B cell (primary cell): ENCODE results near the gene THOP1. TPM values are rescaled to one million over a fixed set of nuclear protein-coding genes. Genes with fewer than 3 reads are reported as not detected.
A peak's percentile ranks its signal among the peaks of the same experiment; 100 is the strongest.

Experiments used
- ATAC-seq: fragments of 200-7000 bp; cut with Tn5 transposase; one replicate; pipeline ENCODE4 v1.10.0; 2021; ENCODE audit warnings: low read depth, mild to moderate bottlenecking, moderate number of reproducible peaks, moderate library complexity
- CTCF ChIA-PET: fragments of 350-600 bp; sonication (Branson Sonifier 250); formaldehyde crosslinking; loops from one replicate; lab custom pipeline; 2021; ENCODE audit warnings: antibody characterized with exemption, inconsistent platforms; lab: Charles Lee
- POLR2A ChIA-PET: fragments of 350-600 bp; sonication (Branson Sonifier 250); formaldehyde crosslinking; loops from one replicate; lab custom pipeline; 2021; ENCODE audit warnings: antibody characterized with exemption; lab: Charles Lee
- DNase-seq: peaks from one replicate; pipeline ENCODE4 v3.0.0; 2013
- H2AFZ ChIP-seq: 2 replicates; pipeline ENCODE4 v1.6.1; 2012; ENCODE audit warnings: mild to moderate bottlenecking, low read depth, low read length; ENCODE audit not compliant: insufficient read depth, poor library complexity, severe bottlenecking
- H3K27ac ChIP-seq, 2 donors: 1 replicate in 1 of 2; 2 replicates in 1 of 2; pipeline ENCODE4 v1.5.1; 2012 to 2013; ENCODE audit warnings: low read length in 2 of 2, mild to moderate bottlenecking in 2 of 2, moderate library complexity in 1 of 2
- H3K27me3 ChIP-seq, 4 experiments: fragments of 200-600 bp in 1 of 4; sonication (generic) in 1 of 4; replicated peaks in 1 of 4; 1 replicate in 2 of 4; 2 replicates in 2 of 4; pipeline versions ENCODE4 v1.6.1 to v1.7.0; 2013 to 2016; ENCODE audit warnings: low read length in 3 of 4, mild to moderate bottlenecking in 2 of 4, mixed read lengths in 1 of 4, moderate library complexity in 1 of 4; ENCODE audit not compliant: insufficient read depth in 4 of 4, control insufficient read depth in 3 of 4; ENCODE audit errors: control extremely low read depth in 1 of 4
- H3K36me3 ChIP-seq, 2 experiments: replicated peaks in 1 of 2; 1 replicate in 1 of 2; 2 replicates in 1 of 2; pipeline versions ENCODE4 v1.6.1 to v1.7.1; 2013; ENCODE audit warnings: low read length in 1 of 2; ENCODE audit not compliant: insufficient read depth in 2 of 2, control insufficient read depth in 1 of 2; ENCODE audit errors: control extremely low read depth in 1 of 2, extremely low read depth in 1 of 2
- H3K4me1 ChIP-seq, 2 donors: fragments of 200-600 bp in 1 of 2; sonication (generic) in 1 of 2; 1 replicate in 1 of 2; 2 replicates in 1 of 2; pipeline versions ENCODE4 v1.5.1 to v1.6.1; 2013 to 2017; ENCODE audit warnings: low read length in 2 of 2; ENCODE audit not compliant: control insufficient read depth in 2 of 2, insufficient read depth in 2 of 2
- H3K4me2 ChIP-seq: replicated peaks from 2 replicates; pipeline ENCODE3; 2012; ENCODE audit warnings: mild to moderate bottlenecking, low read depth, low read length; ENCODE audit not compliant: poor library complexity, severe bottlenecking
- H3K4me3 ChIP-seq, 5 experiments: fragments of 200-600 bp in 1 of 5; sonication (generic) in 1 of 5; 1 replicate in 3 of 5; 2 replicates in 2 of 5; pipeline versions ENCODE4 v1.5.1 to v1.7.0; 2011 to 2016; ENCODE audit warnings: low read length in 4 of 5, mild to moderate bottlenecking in 4 of 5, low read depth in 2 of 5, control low read depth in 1 of 5, moderate library complexity in 1 of 5; ENCODE audit not compliant: insufficient read depth in 1 of 5; ENCODE audit errors: control extremely low read depth in 1 of 5, extremely low read depth in 1 of 5
- H3K79me2 ChIP-seq: fragments of 200-600 bp; sonication (generic); one replicate; pipeline ENCODE4 v1.6.0; 2016; ENCODE audit warnings: low read length; ENCODE audit not compliant: control insufficient read depth, insufficient read depth
- H3K9ac ChIP-seq: fragments of 200-600 bp; sonication (generic); 2 replicates; pipeline ENCODE4 v1.6.1; 2017; ENCODE audit warnings: mild to moderate bottlenecking, low read length, moderate library complexity
- H3K9me3 ChIP-seq, 3 donors: one replicate each; pipeline versions ENCODE4 v1.6.1 to v1.7.1; 2013; ENCODE audit warnings: low read length in 2 of 3; ENCODE audit not compliant: control insufficient read depth in 2 of 3, insufficient read depth in 1 of 3; ENCODE audit errors: control extremely low read depth in 1 of 3
- H4K20me1 ChIP-seq: 2 replicates; pipeline ENCODE4 v1.6.0; 2012; ENCODE audit warnings: mild to moderate bottlenecking, low read length; ENCODE audit not compliant: insufficient read depth, control insufficient read depth, poor library complexity, severe bottlenecking
- H3K27ac Mint-ChIP-seq: one replicate; pipeline ENCODE4 v1.8.0; 2021; ENCODE audit warnings: mixed read lengths
- H3K27me3 Mint-ChIP-seq: one replicate; pipeline ENCODE4 v1.8.0; 2021; ENCODE audit warnings: mixed read lengths
- H3K4me1 Mint-ChIP-seq: one replicate; pipeline ENCODE4 v1.8.0; 2021; ENCODE audit warnings: mixed read lengths
- H3K4me3 Mint-ChIP-seq: one replicate; pipeline ENCODE4 v1.8.0; 2021; ENCODE audit warnings: mixed read lengths
- H3K9me3 Mint-ChIP-seq: one replicate; pipeline ENCODE4 v1.8.0; 2022; ENCODE audit warnings: mixed read lengths; ENCODE audit not compliant: insufficient read depth
- CTCF ChIP-seq: fragments of 200-600 bp; IDR thresholded peaks from one replicate; pipeline ENCODE4 v1.8.0; 2022; ENCODE audit warnings: antibody characterized with exemption, mild to moderate bottlenecking
- EZH2 ChIP-seq: IDR thresholded peaks from 2 replicates; pipeline ENCODE4 v1.6.1; 2012; ENCODE audit warnings: borderline replicate concordance, low read depth, mild to moderate bottlenecking, moderate library complexity, low read length; ENCODE audit not compliant: insufficient read depth, poor library complexity, severe bottlenecking
- WGBS: methylation state at CpG from one replicate; pipeline ENCODE4 v1.1.5; 2013; ENCODE audit warnings: missing lambda C conversion rate; ENCODE audit not compliant: insufficient coverage; 5-methylcytosine and 5-hydroxymethylcytosine counted together
- intact Hi-C: fragments of 100-400 bp; cut with micrococcal nuclease; formaldehyde crosslinking; loops from one replicate; pipeline ENCODE4 v1.10.0; 2022
- polyA plus RNA-seq: library from polyadenylated mRNA; depleted of rRNA; stranded (reverse); fragments of >200 nt; gene quantifications from 2 replicates; pipeline ENCODE4 v1.2.3, GENCODE V29; 2012
- total RNA-seq, 2 donors: library from RNA; stranded (reverse); fragments of 120-200 nt in 1 of 2; gene quantifications; 1 replicate in 1 of 2; 2 replicates in 1 of 2; pipeline versions ENCODE4 v1.2.3 to v1.2.4, GENCODE V29; 2013 to 2022

Gene THOP1
- total and polyA plus RNA-seq, 2 donors (not counting 1 experiment from before 2014, with no cell fraction given), result 54.3 to 56.4 TPM

- peaks cover 27 to 39% (median 38%) of the 10 kb centered on the region in 3 donors for H3K9me3 ChIP-seq
These were observed 67.3 kb downstream of the THOP1 start for GRCh38 chr19:2852598-2852997.

More at GRCh38 chr19:2852598-2852997, 67.3 kb downstream of the THOP1 start:
- Mint-ChIP-seq H3K27ac (no peak overlapping the region), H3K4me1 (peaks cover 16% of the 10 kb centered on the region), H3K27me3 (no peaks in the 10 kb centered on the region), H3K9me3 (peaks cover 10% of the 10 kb centered on the region), H3K4me3 (no peak overlapping the region)
- Histone ChIP-seq H3K36me3 (peaks cover 33 to 34% of the 10 kb centered on the region in 2 experiments), H2AFZ (no peak overlapping the region), H3K9ac (no peak overlapping the region), H3K79me2 (peaks cover 9% of the 10 kb centered on the region), H3K27ac (no peak overlapping the region), H4K20me1 (no peaks in the 10 kb centered on the region), H3K4me1 (peaks cover 3 to 5% of the 10 kb centered on the region in 2 donors), H3K27me3 (no peaks in the 10 kb centered on the region), H3K4me2 (no peak overlapping the region), H3K4me3 (peak overlapping the region in 1 of 5 experiments; percentile 20)
- ChIA-PET POLR2A (no interaction called here), CTCF (no interaction called here)
- ATAC-seq (no peak), DNase-seq (no peak)
- intact Hi-C loops, result no loop called here
- WGBS, result no CpG with 5 or more reads among the region's 10 CpGs
- TF ChIP-seq EZH2 (no peak), CTCF (no peak)
